IMR-90 (cell line): Measurements from ENCODE around the gene ARL8B. TPM values are rescaled to one million over a fixed set of nuclear protein-coding genes. Genes with fewer than 3 reads are reported as not detected.

Source experiments
- ATAC-seq: fragments of 200-7000 bp; cut with Tn5 transposase; 2 replicates; pipeline ENCODE4 v1.9.1; 2020; ENCODE audit warnings: low read depth, mild to moderate bottlenecking, moderate library complexity
- BruUV-seq: library from RNA; stranded (reverse); fragments of 400-500 nt; replicated peaks from 2 replicates; lab custom pipeline; 2021; lab: Mats Ljungman, UMichigan
- CTCF ChIA-PET: fragments of 300-600 bp; formaldehyde crosslinking; extraction: SDS; loops from one replicate; lab custom pipeline; 2021; ENCODE audit warnings: antibody characterized with exemption; lab: Yijun Ruan, JAX
- POLR2A ChIA-PET: fragments of 300-600 bp; sonication (Branson Sonifier 250); formaldehyde crosslinking; loops from one replicate; lab custom pipeline; 2022; ENCODE audit warnings: antibody characterized with exemption; ENCODE audit not compliant: unreplicated experiment; lab: Charles Lee
- DNase-seq: peaks from one replicate; pipeline ENCODE4 v3.0.0; 2013
- H2AFZ ChIP-seq: replicated peaks from 2 replicates; pipeline ENCODE3; 2013; ENCODE audit warnings: low read length, mild to moderate bottlenecking; ENCODE audit not compliant: poor library complexity
- H2AK5ac ChIP-seq: 2 replicates; pipeline ENCODE4 v1.6.1; 2013; ENCODE audit warnings: low read depth, low read length, inconsistent platforms
- H2AK9ac ChIP-seq: replicated peaks from 2 replicates; pipeline ENCODE3; 2013; ENCODE audit warnings: mild to moderate bottlenecking, low read depth, low read length, moderate library complexity; ENCODE audit not compliant: poor library complexity
- H2BK120ac ChIP-seq: 2 replicates; pipeline ENCODE4 v1.6.1; 2013; ENCODE audit warnings: low read depth, low read length, inconsistent platforms
- H2BK15ac ChIP-seq: 3 replicates; pipeline ENCODE4 v1.6.1; 2013; ENCODE audit warnings: low read depth, low read length, inconsistent platforms
- H2BK20ac ChIP-seq: 2 replicates; pipeline ENCODE4 v1.6.1; 2013; ENCODE audit warnings: low read depth, mild to moderate bottlenecking, inconsistent platforms, low read length, moderate library complexity
- H2BK5ac ChIP-seq: 2 replicates; pipeline ENCODE4 v1.6.1; 2013; ENCODE audit warnings: mild to moderate bottlenecking, low read depth, low read length, inconsistent platforms; ENCODE audit not compliant: poor library complexity, severe bottlenecking
- H3K14ac ChIP-seq: replicated peaks from 2 replicates; pipeline ENCODE4 v1.6.1; 2013; ENCODE audit warnings: low read depth, low read length, inconsistent platforms
- H3K18ac ChIP-seq: 2 replicates; pipeline ENCODE4 v1.6.1; 2013; ENCODE audit warnings: low read depth, low read length, control low read depth
- H3K23ac ChIP-seq: 2 replicates; pipeline ENCODE4 v1.6.1; 2013; ENCODE audit warnings: low read depth, low read length, inconsistent platforms
- H3K27ac ChIP-seq: 2 replicates; pipeline ENCODE4 v1.5.1; 2013; ENCODE audit warnings: mild to moderate bottlenecking, control low read depth, low read length; ENCODE audit not compliant: insufficient read depth
- H3K27me3 ChIP-seq: 2 replicates; pipeline ENCODE4 v1.6.1; 2013; ENCODE audit warnings: low read length; ENCODE audit not compliant: control insufficient read depth, insufficient read depth
- H3K36me3 ChIP-seq: 2 replicates; pipeline ENCODE4 v1.6.1; 2013; ENCODE audit warnings: low read length, mixed read lengths; ENCODE audit not compliant: control insufficient read depth, insufficient read depth
- H3K4ac ChIP-seq: 2 replicates; pipeline ENCODE4 v1.6.1; 2013; ENCODE audit warnings: low read depth, low read length, inconsistent platforms
- H3K4me1 ChIP-seq: 2 replicates; pipeline ENCODE4 v1.6.1; 2013; ENCODE audit warnings: low read length, mixed read lengths; ENCODE audit not compliant: control insufficient read depth, insufficient read depth
- H3K4me2 ChIP-seq: 2 replicates; pipeline ENCODE4 v1.6.1; 2013; ENCODE audit warnings: low read depth, mild to moderate bottlenecking, control low read depth, low read length, moderate library complexity
- H3K4me3 ChIP-seq: 2 replicates; pipeline ENCODE4 v1.5.1; 2013; ENCODE audit warnings: low read depth, mild to moderate bottlenecking, control low read depth, low read length, moderate library complexity; ENCODE audit not compliant: insufficient read depth
- H3K56ac ChIP-seq: 2 replicates; pipeline ENCODE4 v1.6.1; 2013; ENCODE audit warnings: low read length, inconsistent platforms; ENCODE audit not compliant: insufficient read depth; ENCODE audit errors: extremely low read depth
- H3K79me1 ChIP-seq, 2 experiments: 2 replicates each; pipeline ENCODE4 v1.6.1; 2013; ENCODE audit warnings: low read length in 2 of 2, inconsistent platforms in 1 of 2, low read depth in 1 of 2
- H3K9ac ChIP-seq: 2 replicates; pipeline ENCODE4 v1.6.1; 2013; ENCODE audit warnings: low read depth, low read length, control low read depth
- H3K9me1 ChIP-seq: 2 replicates; pipeline ENCODE4 v1.6.1; 2013; ENCODE audit warnings: low read length, inconsistent platforms; ENCODE audit not compliant: insufficient read depth
- H3K9me3 ChIP-seq: 2 replicates; pipeline ENCODE4 v1.6.1; 2013; ENCODE audit warnings: low read length; ENCODE audit not compliant: control insufficient read depth, insufficient read depth
- H4K20me1 ChIP-seq: 2 replicates; pipeline ENCODE4 v1.6.1; 2013; ENCODE audit warnings: low read length, inconsistent platforms; ENCODE audit not compliant: insufficient read depth
- H4K5ac ChIP-seq: 2 replicates; pipeline ENCODE4 v1.6.1; 2013; ENCODE audit warnings: mild to moderate bottlenecking, low read depth, low read length, control low read depth
- H4K8ac ChIP-seq, 2 experiments: 2 replicates each; pipeline ENCODE4 v1.6.1; 2013; ENCODE audit warnings: low read depth in 2 of 2, low read length in 2 of 2, control low read depth in 1 of 2, inconsistent platforms in 1 of 2
- H4K91ac ChIP-seq: 2 replicates; pipeline ENCODE4 v1.6.1; 2013; ENCODE audit warnings: low read depth, low read length, inconsistent platforms; ENCODE audit not compliant: insufficient read depth
- BHLHE40 ChIP-seq: fragments of 150-350 bp; IDR thresholded peaks from 2 replicates; pipeline ENCODE4 v1.6.1; 2016; ENCODE audit warnings: mild to moderate bottlenecking, low read depth, low read length
- CEBPB ChIP-seq: IDR thresholded peaks from 2 replicates; pipeline ENCODE4 v1.6.1; 2012; ENCODE audit warnings: low read depth, low read length, improper control_type of control experiment
- CHD1 ChIP-seq: IDR thresholded peaks from 2 replicates; pipeline ENCODE4 v1.6.1; 2012; ENCODE audit warnings: low read depth, low read length, improper control_type of control experiment
- CTCF ChIP-seq: conservative IDR thresholded peaks from 2 replicates; pipeline ENCODE4 v1.5.1; 2012; ENCODE audit warnings: mild to moderate bottlenecking, low read depth, low read length, improper control_type of control experiment
- FOS ChIP-seq: fragments of 150-350 bp; IDR thresholded peaks from 2 replicates; pipeline ENCODE4 v1.6.1; 2016; ENCODE audit warnings: low read depth, low read length
- MAFK ChIP-seq: IDR thresholded peaks from 2 replicates; pipeline ENCODE4 v1.6.1; 2012; ENCODE audit warnings: low read depth, low read length, improper control_type of control experiment
- MAZ ChIP-seq: IDR thresholded peaks from 2 replicates; pipeline ENCODE4 v1.6.1; 2012; ENCODE audit warnings: low read depth, mild to moderate bottlenecking, low read length, improper control_type of control experiment, moderate library complexity, borderline replicate concordance
- MXI1 ChIP-seq: IDR thresholded peaks from 2 replicates; pipeline ENCODE4 v1.6.1; 2012; ENCODE audit warnings: low read depth, mild to moderate bottlenecking, low read length, moderate library complexity, borderline replicate concordance
- NFE2L2 ChIP-seq: fragments of 150-350 bp; IDR thresholded peaks from 2 replicates; pipeline ENCODE4 v1.6.1; 2016; ENCODE audit warnings: low read depth, mild to moderate bottlenecking, low read length
- POLR2A ChIP-seq: IDR thresholded peaks from 2 replicates; pipeline ENCODE4 v1.6.1; 2012; ENCODE audit warnings: mild to moderate bottlenecking, low read depth, low read length
- RAD21 ChIP-seq: IDR thresholded peaks from 2 replicates; pipeline ENCODE4 v1.6.1; 2012; ENCODE audit warnings: low read length, improper control_type of control experiment
- RCOR1 ChIP-seq: IDR thresholded peaks from 2 replicates; pipeline ENCODE4 v1.6.1; 2012; ENCODE audit warnings: mild to moderate bottlenecking, low read length, improper control_type of control experiment; ENCODE audit not compliant: insufficient replicate concordance
- RFX5 ChIP-seq: IDR thresholded peaks from 2 replicates; pipeline ENCODE4 v1.8.0; 2012; ENCODE audit warnings: low read depth, mild to moderate bottlenecking, low read length, moderate library complexity
- SMC3 ChIP-seq: fragments of 150-350 bp; IDR thresholded peaks from 2 replicates; pipeline ENCODE4 v1.6.1; 2016; ENCODE audit warnings: low read depth, mild to moderate bottlenecking, antibody characterized with exemption, low read length, moderate library complexity
- USF2 ChIP-seq: fragments of 150-350 bp; IDR thresholded peaks from 2 replicates; pipeline ENCODE4 v1.6.1; 2017; ENCODE audit warnings: mild to moderate bottlenecking, antibody characterized with exemption, low read length, low read depth
- WGBS, 2 experiments: methylation state at CpG; one replicate each; pipeline versions ENCODE4 v1.1.5 to v1.1.7; 2013; ENCODE audit warnings: missing lambda C conversion rate in 2 of 2; ENCODE audit not compliant: insufficient read length in 1 of 2; ENCODE audit errors: extremely low coverage in 2 of 2; 5-methylcytosine and 5-hydroxymethylcytosine counted together
- dilution Hi-C: fragments of 300-500 bp; cut with HindIII; formaldehyde crosslinking; loops from one replicate; pipeline ENCODE4 v1.14.3; 2018; ENCODE audit warnings: low sequenced_read_pairs; ENCODE audit not compliant: unreplicated experiment
- in situ Hi-C: fragments of 300-500 bp; cut with MboI; formaldehyde crosslinking; loops from 3 replicates; pipeline ENCODE4 v1.14.3; 2019; ENCODE audit warnings: low sequenced_read_pairs, inconsistent platforms, mixed read lengths
- intact Hi-C: fragments of 100-400 bp; cut with micrococcal nuclease; formaldehyde crosslinking; loops from 2 replicates; pipeline ENCODE4 v1.10.0; 2022
- polyA plus RNA-seq, 3 experiments: library from polyadenylated mRNA; depleted of rRNA; stranded (reverse); fragments of >200 nt; gene quantifications; 2 replicates each; pipeline ENCODE4 v1.2.3, GENCODE V29; 2012; ENCODE audit warnings: low replicate concordance in 1 of 3
- total RNA-seq: library from RNA; depleted of rRNA; stranded (reverse); fragments of >200 nt; gene quantifications from 2 replicates; pipeline ENCODE4 v1.2.3, GENCODE V29; 2012
- TF ChIP-seq, protein P1 (sequence below): fragments of 150-350 bp; IDR thresholded peaks from 2 replicates; pipeline ENCODE4 v1.6.1; 2016; ENCODE audit warnings: low read depth, mild to moderate bottlenecking, low read length, moderate library complexity, borderline replicate concordance

Gene ARL8B
- total and polyA plus RNA-seq, 2 of the 4 experiments (the other 2 are of a cell fraction) = 32.3 to 47.0 TPM

DNA sequence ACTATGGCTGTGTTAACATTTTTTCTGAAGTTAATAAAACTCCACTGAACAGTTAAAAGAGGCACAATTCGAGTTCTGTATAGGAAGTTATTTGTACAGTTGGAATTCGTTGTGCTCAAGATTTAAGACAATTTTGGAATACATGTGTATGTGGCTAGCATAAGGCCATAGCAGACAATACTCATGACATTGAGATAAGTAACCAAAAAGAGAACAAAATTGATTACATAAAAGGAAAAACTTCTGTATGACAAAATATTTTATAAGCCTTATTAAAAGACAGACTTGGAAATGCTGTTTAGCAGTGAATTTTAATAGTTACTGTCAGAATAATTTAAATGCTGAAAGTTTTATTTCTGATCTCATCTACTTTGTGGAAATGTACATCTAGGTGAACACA, 47.7 kb downstream of the ARL8B start:
- peaks cover 3% of the 10 kb centered on the region for H3K9me1 ChIP-seq
- ATAC-seq (no peak), DNase-seq (no peak)
- no peaks in the 10 kb centered on the region for H3K9me3 ChIP-seq
- no peak overlapping the region for H2BK15ac ChIP-seq
- no peak overlapping the region for H2BK120ac ChIP-seq
- WGBS, 2 experiments = no CpG with 5 or more reads among the region's 2 CpGs
- no peaks in the 10 kb centered on the region for H3K27me3 ChIP-seq
- no peak overlapping the region for H3K56ac ChIP-seq
- H2AK9ac ChIP-seq = no peak overlapping the region
- H4K91ac ChIP-seq = no peak overlapping the region
- dilution Hi-C loops (no loop called here), intact Hi-C loops (no loop called here), in situ Hi-C loops (no loop called here)
- no peak overlapping the region for H3K18ac ChIP-seq
- no peak overlapping the region for H3K4me2 ChIP-seq
- no peak overlapping the region for H2AK5ac ChIP-seq
- no peak overlapping the region for H3K4me3 ChIP-seq
- H2BK5ac ChIP-seq = no peak overlapping the region
- H4K20me1 ChIP-seq = peaks cover 21% of the 10 kb centered on the region; the same call in 1 of the 2 replicates
- H3K23ac ChIP-seq = no peak overlapping the region
- no peak overlapping the region for H4K8ac ChIP-seq
- no peak overlapping the region for H4K5ac ChIP-seq
- no peak overlapping the region for H2AFZ ChIP-seq
- H3K27ac ChIP-seq = no peak overlapping the region
- ChIA-PET POLR2A (no interaction called here), CTCF (no interaction called here)
- H3K14ac ChIP-seq = no peak overlapping the region
- no peak overlapping the region for H3K9ac ChIP-seq
- no peak for TF ChIP-seq POLR2A
- no peak for TF ChIP-seq MAFK
- no peak for TF ChIP-seq RAD21
- TF ChIP-seq SMC3 = no peak
- no peak for TF ChIP-seq USF2
- TF ChIP-seq BHLHE40 = no peak
- TF ChIP-seq CEBPB = no peak
- TF ChIP-seq, protein P1, sequence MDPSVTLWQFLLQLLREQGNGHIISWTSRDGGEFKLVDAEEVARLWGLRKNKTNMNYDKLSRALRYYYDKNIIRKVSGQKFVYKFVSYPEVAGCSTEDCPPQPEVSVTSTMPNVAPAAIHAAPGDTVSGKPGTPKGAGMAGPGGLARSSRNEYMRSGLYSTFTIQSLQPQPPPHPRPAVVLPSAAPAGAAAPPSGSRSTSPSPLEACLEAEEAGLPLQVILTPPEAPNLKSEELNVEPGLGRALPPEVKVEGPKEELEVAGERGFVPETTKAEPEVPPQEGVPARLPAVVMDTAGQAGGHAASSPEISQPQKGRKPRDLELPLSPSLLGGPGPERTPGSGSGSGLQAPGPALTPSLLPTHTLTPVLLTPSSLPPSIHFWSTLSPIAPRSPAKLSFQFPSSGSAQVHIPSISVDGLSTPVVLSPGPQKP = no peak
- no peak for TF ChIP-seq FOS
- TF ChIP-seq RFX5 = no peak
- no peak for TF ChIP-seq MXI1
- no peak for TF ChIP-seq CTCF
- TF ChIP-seq MAZ = no peak
- no peak for TF ChIP-seq RCOR1
- no peak for TF ChIP-seq NFE2L2
- TF ChIP-seq CHD1 = no peak
- H2BK20ac ChIP-seq = no peak overlapping the region
- peaks cover 24 to 27% of the 10 kb centered on the region in 2 experiments for H3K79me1 ChIP-seq
- no peaks in the 10 kb centered on the region; the same call in 1 of the 2 replicates for H3K4me1 ChIP-seq
- peaks cover 12% of the 10 kb centered on the region for H3K36me3 ChIP-seq
- no peak overlapping the region for H3K4ac ChIP-seq
- no TSS peak for BruUV-seq
